NCI-H2107 (cell line): ENCODE results near the gene MERTK.

Experiments used
- DNase-seq: peaks from one replicate; lab custom pipeline; 2025; lab: John Stamatoyannopoulos, UW

Gene MERTK

DNA sequence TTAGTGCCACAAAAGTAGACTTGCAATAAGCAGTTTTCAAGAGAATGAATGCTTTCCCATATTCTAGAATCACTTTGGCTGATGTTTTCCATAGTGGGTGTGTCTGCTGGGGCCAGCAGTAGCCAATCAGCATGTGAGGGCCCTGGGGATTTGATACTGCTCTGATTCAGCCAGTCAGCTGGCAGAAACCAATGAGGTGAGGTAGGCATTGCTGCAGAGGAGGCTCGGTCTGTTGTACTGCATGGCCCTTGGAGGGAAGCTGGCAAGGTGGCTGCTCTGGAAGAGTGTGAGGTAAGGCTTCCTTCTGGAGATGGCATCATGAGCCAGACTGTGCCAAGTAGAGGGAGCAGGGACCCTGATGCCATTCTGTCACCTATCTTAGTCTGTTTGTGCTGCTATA, 179.4 kb downstream of the MERTK start:
- DNase-seq = no peak
